Measurements from ENCODE around the gene ADCY5. TPM values are rescaled to one million over a fixed set of nuclear protein-coding genes. Genes with fewer than 3 reads are reported as not detected.
A peak's percentile ranks its signal among the peaks of the same experiment; 100 is the strongest.
"Not testable (repeated sequence)": the region's sequence is repeated elsewhere in the genome, so short reads cannot be mapped to it uniquely, and the experiment has no call there.

Gene ADCY5
- polyA plus RNA-seq, 1 donor, result 10.6 TPM

GRCh38 chr3:123263941-123264340 lies 184.9 kb downstream of the ADCY5 start:
- no peak for DNase-seq
- no peak overlapping the region for H3K27ac ChIP-seq (ENCODE audit: low read length)
- no CpG with 5 or more reads among the region's 2 CpGs for WGBS (ENCODE audit: insufficient coverage, low lambda C conversion rate)
- H3K36me3 ChIP-seq (ENCODE audit: control insufficient read depth, insufficient read depth, low read length), result peaks cover 10% of the 10 kb centered on the region
- H3K4me3 ChIP-seq (ENCODE audit: low read length), result no peak overlapping the region
- H3K4me1 ChIP-seq (ENCODE audit: control insufficient read depth, insufficient read depth, low read length), result no peaks in the 10 kb centered on the region
- no peaks in the 10 kb centered on the region for H3K27me3 ChIP-seq (ENCODE audit: control insufficient read depth, insufficient read depth, low read length)
- no peaks in the 10 kb centered on the region for H3K9me3 ChIP-seq (ENCODE audit: control insufficient read depth, low read depth, low read length)

DNA sequence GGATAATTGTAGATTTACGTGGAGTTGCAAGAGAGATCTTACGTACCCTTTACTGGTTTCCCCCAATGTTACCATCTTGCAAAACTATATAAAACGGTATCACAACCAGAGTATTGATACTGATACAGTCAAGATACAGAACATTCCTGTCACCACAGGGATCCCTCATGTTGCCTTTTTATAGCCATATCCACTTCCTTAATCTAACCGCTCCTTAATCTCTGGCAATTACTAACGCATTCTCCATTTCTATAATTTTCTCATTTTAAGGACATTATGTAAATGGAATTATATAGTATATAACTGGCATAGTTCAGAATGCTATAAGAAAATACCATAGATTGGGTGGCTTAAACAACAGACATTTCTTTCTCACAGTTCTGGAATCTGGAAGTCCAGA lies 186.0 kb downstream of the ADCY5 start:
- WGBS (ENCODE audit: insufficient coverage, low lambda C conversion rate), result 58% methylated on average over 2 of the region's 5 CpGs
- no peaks in the 10 kb centered on the region for H3K9me3 ChIP-seq (ENCODE audit: control insufficient read depth, low read depth, low read length)
- H3K27ac ChIP-seq (ENCODE audit: low read length), result no peak overlapping the region
- H3K4me3 ChIP-seq (ENCODE audit: low read length), result no peak overlapping the region
- no peaks in the 10 kb centered on the region for H3K27me3 ChIP-seq (ENCODE audit: control insufficient read depth, insufficient read depth, low read length)
- no peaks in the 10 kb centered on the region for H3K4me1 ChIP-seq (ENCODE audit: control insufficient read depth, insufficient read depth, low read length)
- peaks cover 10% of the 10 kb centered on the region for H3K36me3 ChIP-seq (ENCODE audit: control insufficient read depth, insufficient read depth, low read length)
- no peak for DNase-seq

- no peak overlapping the region for H3K27ac ChIP-seq (ENCODE audit: low read length)
- no peaks in the 10 kb centered on the region for H3K27me3 ChIP-seq (ENCODE audit: control insufficient read depth, insufficient read depth, low read length)
- H3K9me3 ChIP-seq (ENCODE audit: control insufficient read depth, low read depth, low read length), result no peaks in the 10 kb centered on the region
- H3K4me3 ChIP-seq (ENCODE audit: low read length), result no peak overlapping the region
- peaks cover 10% of the 10 kb centered on the region for H3K36me3 ChIP-seq (ENCODE audit: control insufficient read depth, insufficient read depth, low read length)
- DNase-seq, result no peak
- H3K4me1 ChIP-seq (ENCODE audit: control insufficient read depth, insufficient read depth, low read length), result no peaks in the 10 kb centered on the region
- no CpG with 5 or more reads among the region's 2 CpGs for WGBS (ENCODE audit: insufficient coverage, low lambda C conversion rate)
Measured at GRCh38 chr3:123262226-123262625, 186.7 kb downstream of the ADCY5 start.

DNA sequence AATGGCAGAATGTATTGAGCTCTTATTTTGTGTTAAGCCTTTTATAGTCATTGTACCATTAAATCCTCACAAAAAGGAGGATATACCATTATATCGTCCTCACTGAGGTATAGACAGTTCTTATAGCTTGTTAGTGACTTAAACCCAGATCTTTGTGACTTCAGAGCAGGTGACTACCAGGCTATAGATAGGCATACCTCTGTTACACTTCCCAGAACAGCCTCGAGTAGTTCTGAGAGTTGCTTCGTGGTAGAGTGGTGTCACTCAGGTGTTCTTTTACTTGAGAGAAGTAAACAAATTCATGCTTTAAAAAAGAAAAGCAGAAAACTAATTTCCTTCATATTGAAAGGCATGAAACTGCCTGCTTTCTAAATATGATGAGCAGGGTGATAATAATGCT lies 187.2 kb downstream of the ADCY5 start:
- Histone ChIP-seq H3K27me3 (ENCODE audit: control insufficient read depth, insufficient read depth, low read length) (no peaks in the 10 kb centered on the region), H3K4me3 (ENCODE audit: low read length) (no peak overlapping the region), H3K9me3 (ENCODE audit: control insufficient read depth, low read depth, low read length) (no peaks in the 10 kb centered on the region), H3K4me1 (ENCODE audit: control insufficient read depth, insufficient read depth, low read length) (no peaks in the 10 kb centered on the region), H3K36me3 (ENCODE audit: control insufficient read depth, insufficient read depth, low read length) (peaks cover 10% of the 10 kb centered on the region), H3K27ac (ENCODE audit: low read length) (no peak overlapping the region)
- DNase-seq, result no peak
- WGBS (ENCODE audit: insufficient coverage, low lambda C conversion rate), result no CpG with 5 or more reads among the region's 3 CpGs

DNA sequence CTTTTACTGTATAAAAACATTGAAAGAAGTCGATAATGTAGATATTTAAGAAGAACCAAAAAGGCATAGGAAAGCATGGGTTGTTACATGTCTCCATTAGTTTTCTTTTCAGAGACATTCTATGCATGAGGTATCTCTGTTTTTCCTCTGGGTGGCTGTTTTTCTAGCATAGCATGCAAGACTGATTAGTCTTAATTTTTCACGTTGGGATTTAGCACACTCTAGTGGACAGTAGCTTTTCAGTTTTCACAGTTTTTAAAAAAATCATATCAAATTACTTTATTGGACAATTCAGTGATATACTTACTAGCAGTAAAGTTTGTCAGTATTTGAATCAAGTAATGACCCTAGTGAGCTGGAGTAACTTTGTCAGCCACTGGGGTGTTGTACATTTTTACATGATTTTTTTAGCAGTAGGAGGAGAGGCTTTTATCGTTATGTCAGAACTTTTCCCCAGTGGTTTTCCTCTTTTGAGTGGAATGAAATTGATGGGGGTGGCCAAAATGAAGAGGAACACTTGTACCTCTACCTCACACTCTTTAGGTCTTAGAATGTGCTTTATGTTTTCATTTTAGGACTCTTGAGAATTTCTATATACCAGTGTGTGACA lies 190.0 kb downstream of the ADCY5 start:
- Histone ChIP-seq H3K27ac (ENCODE audit: low read length) (no peak overlapping the region), H3K4me1 (ENCODE audit: control insufficient read depth, insufficient read depth, low read length) (no peaks in the 10 kb centered on the region), H3K9me3 (ENCODE audit: control insufficient read depth, low read depth, low read length) (no peaks in the 10 kb centered on the region), H3K36me3 (ENCODE audit: control insufficient read depth, insufficient read depth, low read length) (peaks cover 6% of the 10 kb centered on the region), H3K27me3 (ENCODE audit: control insufficient read depth, insufficient read depth, low read length) (no peaks in the 10 kb centered on the region), H3K4me3 (ENCODE audit: low read length) (no peak overlapping the region)
- DNase-seq, result peak in 1 of 2 donors; percentile 39
- 50% methylated on average over 2 of the region's 3 CpGs for WGBS (ENCODE audit: insufficient coverage, low lambda C conversion rate)

DNA sequence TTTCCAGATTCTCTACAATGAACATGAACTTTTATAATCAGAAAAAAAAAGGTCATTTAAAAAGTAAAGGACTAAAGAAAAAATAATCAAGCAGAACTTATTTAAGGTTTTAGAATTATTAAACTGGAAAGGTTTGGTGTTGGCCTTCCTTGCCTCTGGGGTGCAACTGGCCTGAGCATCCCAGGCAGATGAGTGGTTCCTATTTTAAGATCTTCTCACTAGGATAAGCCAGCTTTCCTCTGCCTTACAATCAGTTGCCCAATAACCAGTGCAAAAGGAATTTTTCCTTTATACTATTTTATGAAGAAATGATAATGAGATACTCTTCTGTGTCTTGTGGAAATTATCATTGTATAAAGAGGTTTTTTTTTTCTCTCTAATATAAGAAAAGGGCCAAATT lies 190.5 kb downstream of the ADCY5 start:
- H3K36me3 ChIP-seq (ENCODE audit: control insufficient read depth, insufficient read depth, low read length), result peaks cover 4% of the 10 kb centered on the region
- H3K9me3 ChIP-seq (ENCODE audit: control insufficient read depth, low read depth, low read length), result no peaks in the 10 kb centered on the region
- no peak overlapping the region for H3K27ac ChIP-seq (ENCODE audit: low read length)
- H3K27me3 ChIP-seq (ENCODE audit: control insufficient read depth, insufficient read depth, low read length), result no peaks in the 10 kb centered on the region
- DNase-seq, result no peak
- no peak overlapping the region for H3K4me3 ChIP-seq (ENCODE audit: low read length)
- no peaks in the 10 kb centered on the region for H3K4me1 ChIP-seq (ENCODE audit: control insufficient read depth, insufficient read depth, low read length)

- 100% methylated on average over 1 of the region's 2 CpGs for WGBS (ENCODE audit: insufficient coverage, low lambda C conversion rate)
- Histone ChIP-seq H3K36me3 (ENCODE audit: control insufficient read depth, insufficient read depth, low read length) (peaks cover 7% of the 10 kb centered on the region), H3K27ac (ENCODE audit: low read length) (no peak overlapping the region), H3K9me3 (ENCODE audit: control insufficient read depth, low read depth, low read length) (no peaks in the 10 kb centered on the region), H3K4me1 (ENCODE audit: control insufficient read depth, insufficient read depth, low read length) (no peaks in the 10 kb centered on the region), H3K27me3 (ENCODE audit: control insufficient read depth, insufficient read depth, low read length) (no peaks in the 10 kb centered on the region), H3K4me3 (ENCODE audit: low read length) (no peak overlapping the region)
- DNase-seq, result no peak
Measured at GRCh38 chr3:123256256-123256655, 192.6 kb downstream of the ADCY5 start.

- Histone ChIP-seq H3K4me1 (ENCODE audit: control insufficient read depth, insufficient read depth, low read length) (no peaks in the 10 kb centered on the region), H3K27ac (ENCODE audit: low read length) (no peak overlapping the region), H3K27me3 (ENCODE audit: control insufficient read depth, insufficient read depth, low read length) (no peaks in the 10 kb centered on the region), H3K36me3 (ENCODE audit: control insufficient read depth, insufficient read depth, low read length) (peaks cover 27% of the 10 kb centered on the region), H3K9me3 (ENCODE audit: control insufficient read depth, low read depth, low read length) (no peaks in the 10 kb centered on the region), H3K4me3 (ENCODE audit: low read length) (no peak overlapping the region)
- DNase-seq, result no peak
- 100% methylated on average over 1 of the region's 3 CpGs for WGBS (ENCODE audit: insufficient coverage, low lambda C conversion rate)
Measured at GRCh38 chr3:123246866-123247265, 202.0 kb downstream of the ADCY5 start.

GRCh38 chr3:123244128-123244527 lies 204.8 kb downstream of the ADCY5 start:
- DNase-seq, result no peak
- Histone ChIP-seq H3K27ac (ENCODE audit: low read length) (no peak overlapping the region), H3K9me3 (ENCODE audit: control insufficient read depth, low read depth, low read length) (no peaks in the 10 kb centered on the region), H3K36me3 (ENCODE audit: control insufficient read depth, insufficient read depth, low read length) (peaks cover 26% of the 10 kb centered on the region), H3K4me1 (ENCODE audit: control insufficient read depth, insufficient read depth, low read length) (no peaks in the 10 kb centered on the region), H3K27me3 (ENCODE audit: control insufficient read depth, insufficient read depth, low read length) (no peaks in the 10 kb centered on the region), H3K4me3 (ENCODE audit: low read length) (no peak overlapping the region)
- 100% methylated on average over 2 of the region's 4 CpGs for WGBS (ENCODE audit: insufficient coverage, low lambda C conversion rate)

DNA sequence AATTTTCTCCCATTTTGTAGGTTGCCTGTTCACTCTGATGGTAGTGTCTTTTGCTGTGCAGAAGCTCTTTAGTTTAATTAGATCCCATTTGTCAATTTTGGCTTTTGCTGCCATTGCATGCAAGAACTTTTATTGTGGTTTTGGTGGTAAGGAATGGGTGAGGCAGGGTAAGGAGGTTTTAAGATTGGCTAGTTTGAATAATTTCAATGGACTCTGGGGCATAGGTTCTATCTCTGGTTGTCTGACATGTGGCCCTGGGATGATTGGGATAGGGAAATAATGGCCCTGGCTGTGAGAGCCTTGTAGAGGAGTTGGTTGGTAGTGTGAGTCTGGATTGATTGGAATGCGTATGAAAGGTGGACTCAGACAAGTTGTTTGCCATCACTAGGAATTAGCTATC lies 209.1 kb downstream of the ADCY5 start:
- H3K4me3 ChIP-seq (ENCODE audit: low read length), result no peak overlapping the region
- WGBS (ENCODE audit: insufficient coverage, low lambda C conversion rate), result no CpG with 5 or more reads among the region's 1 CpG

DNA sequence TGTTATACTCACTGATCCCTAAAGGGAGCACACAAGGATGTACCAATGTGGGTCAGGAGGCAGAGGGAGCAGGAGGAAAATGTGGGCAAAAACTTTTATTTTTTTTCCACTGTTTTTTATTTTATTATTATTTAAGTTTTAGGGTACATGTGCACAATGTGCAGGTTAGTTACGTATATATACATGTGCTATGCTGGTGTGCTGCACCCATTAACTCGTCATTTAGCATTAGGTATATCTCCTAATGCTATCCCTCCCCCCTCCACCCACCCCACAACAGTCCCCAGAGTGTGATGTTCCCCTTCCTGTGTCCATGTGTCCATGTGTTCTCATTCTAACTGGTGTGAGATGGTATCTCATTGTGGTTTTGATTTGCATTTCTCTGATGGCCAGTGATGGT lies 209.7 kb downstream of the ADCY5 start:
- not testable (repeated sequence) for H3K4me3 ChIP-seq (ENCODE audit: low read length); DNase-seq; H3K9me3 ChIP-seq (ENCODE audit: control insufficient read depth, low read depth, low read length); H3K4me1 ChIP-seq (ENCODE audit: control insufficient read depth, insufficient read depth, low read length); H3K27me3 ChIP-seq (ENCODE audit: control insufficient read depth, insufficient read depth, low read length); H3K27ac ChIP-seq (ENCODE audit: low read length)
- no CpG with 5 or more reads among the region's 2 CpGs for WGBS (ENCODE audit: insufficient coverage, low lambda C conversion rate)
- peaks cover 13% of the 10 kb centered on the region for H3K36me3 ChIP-seq (ENCODE audit: control insufficient read depth, insufficient read depth, low read length)

More for the DNA sequence above, 209.1 kb downstream of the ADCY5 start:
- no peak for DNase-seq
- Histone ChIP-seq H3K36me3 (ENCODE audit: control insufficient read depth, insufficient read depth, low read length) (peaks cover 13% of the 10 kb centered on the region), H3K27me3 (ENCODE audit: control insufficient read depth, insufficient read depth, low read length) (no peaks in the 10 kb centered on the region), H3K27ac (ENCODE audit: low read length) (no peak overlapping the region), H3K4me1 (ENCODE audit: control insufficient read depth, insufficient read depth, low read length) (no peaks in the 10 kb centered on the region), H3K9me3 (ENCODE audit: control insufficient read depth, low read depth, low read length) (no peaks in the 10 kb centered on the region)

Measured in large intestine (tissue), 3 donors.